Measurements from ENCODE around the gene STIM1.
"Not testable (repeated sequence)": the region's sequence is repeated elsewhere in the genome, so short reads cannot be mapped to it uniquely, and the experiment has no call there.

STIM1 gene

GRCh38 chr11:4093519-4094347 lies 238.3 kb downstream of the STIM1 start:
- H3K4me3 ChIP-seq (ENCODE audit: low read depth, low read length): peak overlapping the region; percentile 84

GRCh38 chr11:4094348-4095291 lies 239.2 kb downstream of the STIM1 start, which contains the start of gene RRM1:
RRM1 (plus strand) TSS chr11:4094799; CDS start chr11:4095013, 214 bp downstream.
- peak within 1 kb of the TSS; percentile 84 for H3K4me3 ChIP-seq (ENCODE audit: low read depth, low read length)

DNA sequence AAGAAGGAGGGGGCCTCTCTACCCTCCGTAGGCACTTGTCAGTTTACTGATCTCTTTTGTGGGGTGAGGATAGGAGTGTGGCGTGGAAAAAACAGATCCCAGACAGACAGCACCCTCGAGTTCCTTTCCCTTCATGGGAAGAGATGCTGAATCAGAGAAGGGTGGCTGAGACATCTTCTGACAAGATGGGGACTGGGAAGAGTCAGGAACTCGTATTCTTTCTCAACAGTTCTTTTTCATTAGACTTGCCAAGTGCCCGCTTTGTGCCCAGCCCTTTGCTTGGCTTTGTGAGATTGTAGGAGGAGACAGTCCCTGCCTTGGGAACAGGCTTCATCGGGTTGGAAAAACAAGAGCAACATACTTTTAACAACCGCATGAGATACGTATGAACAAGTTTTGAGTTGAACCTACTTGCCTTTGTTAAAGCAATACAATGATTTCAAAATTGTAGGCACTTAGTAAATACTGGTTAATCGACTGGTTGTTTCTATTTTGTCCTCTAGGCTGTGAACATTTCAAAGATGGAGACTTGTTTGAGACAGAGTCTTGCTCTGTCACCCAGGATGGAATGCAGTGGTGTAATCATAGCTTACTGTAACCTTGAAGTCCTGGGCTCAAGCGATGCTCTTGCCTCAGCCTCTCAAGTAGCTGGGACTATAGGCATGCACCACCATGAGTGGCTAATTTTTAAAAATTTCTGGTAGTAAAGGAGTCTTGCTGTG lies 240.2 kb downstream of the STIM1 start:
- H3K4me3 ChIP-seq (ENCODE audit: low read depth, low read length): peak overlapping the region; percentile 84

DNA sequence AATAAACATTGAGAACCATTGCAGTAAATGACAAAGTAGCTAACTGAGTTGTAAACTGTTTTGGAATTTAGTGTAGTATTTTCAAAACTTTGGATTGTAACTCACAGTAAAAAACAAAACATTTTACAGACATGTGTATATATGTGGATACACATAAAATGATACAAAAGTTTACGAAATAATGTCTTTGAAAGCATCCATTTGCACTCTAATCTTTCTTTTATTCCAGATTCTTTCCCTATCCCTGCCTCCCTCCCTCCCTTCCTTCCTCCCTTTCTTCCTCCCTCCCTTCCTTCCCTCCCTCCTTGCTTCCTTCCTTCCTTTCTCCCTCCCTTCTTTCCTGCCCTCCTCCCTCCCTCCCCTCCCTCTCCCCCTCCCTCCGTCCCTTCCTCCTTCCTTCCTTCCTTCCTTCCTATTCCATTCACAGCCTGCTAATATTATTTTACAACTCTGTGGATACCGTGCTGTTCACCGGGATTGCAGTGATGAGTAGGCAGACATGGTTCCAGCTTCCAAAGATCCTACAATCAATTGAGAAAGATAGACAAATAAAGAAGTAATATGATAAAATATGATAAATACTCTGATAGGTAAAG lies 242.7 kb downstream of the STIM1 start:
- no peak overlapping the region for H3K4me3 ChIP-seq (ENCODE audit: low read depth, low read length)

- no peak overlapping the region for H3K4me3 ChIP-seq (ENCODE audit: low read depth, low read length)
Measured at GRCh38 chr11:4102711-4103110, 247.2 kb downstream of the STIM1 start.

GRCh38 chr11:4103269-4103668 lies 247.8 kb downstream of the STIM1 start:
- H3K4me3 ChIP-seq (ENCODE audit: low read depth, low read length): no peak overlapping the region

GRCh38 chr11:4105916-4106315 lies 250.5 kb downstream of the STIM1 start:
- H3K4me3 ChIP-seq (ENCODE audit: low read depth, low read length): no peak overlapping the region

DNA sequence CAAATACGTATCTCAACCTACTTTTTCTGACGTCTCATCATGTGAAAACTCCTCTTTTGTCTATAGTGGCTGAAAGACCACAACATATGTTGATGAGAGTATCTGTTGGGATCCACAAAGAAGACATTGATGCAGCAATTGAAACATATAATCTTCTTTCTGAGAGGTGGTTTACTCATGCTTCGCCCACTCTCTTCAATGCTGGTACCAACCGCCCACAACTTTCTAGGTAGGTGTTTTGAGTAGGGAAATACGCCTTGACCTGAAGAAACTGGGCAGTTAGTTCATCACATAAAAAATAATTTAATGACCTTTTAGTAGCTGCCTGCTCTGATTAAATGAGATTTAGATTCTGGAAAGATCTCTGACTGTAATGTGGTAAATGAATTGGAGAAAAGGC lies 256.4 kb downstream of the STIM1 start:
- no peak overlapping the region for H3K4me3 ChIP-seq (ENCODE audit: low read depth, low read length)

DNA sequence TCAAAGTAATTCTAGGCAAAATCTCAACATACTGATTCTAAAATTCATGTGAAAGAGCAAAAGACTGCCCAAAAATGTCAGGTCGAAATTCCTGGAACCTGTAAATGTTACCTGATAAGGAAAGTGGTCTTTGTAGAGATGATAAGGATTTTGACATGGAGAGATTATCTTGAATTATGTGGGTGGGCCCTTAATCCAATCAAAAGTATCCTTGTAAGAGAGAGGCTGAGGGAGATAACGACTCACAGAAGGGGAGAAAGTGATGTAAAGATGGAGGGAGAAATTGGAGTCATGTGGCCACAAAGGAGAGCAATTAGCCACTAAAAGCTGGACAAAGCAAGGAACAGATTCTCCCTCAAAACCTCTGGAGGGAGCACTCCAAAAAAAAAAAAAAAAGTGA lies 259.7 kb downstream of the STIM1 start:
- H3K4me3 ChIP-seq (ENCODE audit: low read depth, low read length): no peak overlapping the region

GRCh38 chr11:4118107-4118506 lies 262.6 kb downstream of the STIM1 start:
- no peak overlapping the region for H3K4me3 ChIP-seq (ENCODE audit: low read depth, low read length)

GRCh38 chr11:4123218-4123617 lies 267.8 kb downstream of the STIM1 start:
- H3K4me3 ChIP-seq (ENCODE audit: low read depth, low read length): no peak overlapping the region

DNA sequence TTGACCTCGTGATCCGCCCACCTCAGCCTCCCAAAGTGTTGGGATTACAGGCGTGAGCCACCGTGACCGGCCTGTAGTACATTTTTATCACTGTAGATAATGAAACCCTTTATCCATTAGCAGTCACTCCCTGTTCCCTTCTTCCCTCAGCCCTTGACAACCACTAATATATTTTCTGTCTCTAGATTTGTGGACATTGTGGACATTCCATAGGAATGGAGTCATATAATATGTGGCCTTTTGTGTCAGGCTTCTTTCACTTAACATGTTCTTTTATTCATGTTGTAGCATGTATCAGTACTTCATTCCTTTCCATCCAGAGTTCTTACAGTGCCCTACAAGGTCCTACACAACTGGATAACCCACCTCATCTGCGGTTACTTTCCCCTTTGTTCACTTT lies 269.7 kb downstream of the STIM1 start:
- no peak overlapping the region for H3K4me3 ChIP-seq (ENCODE audit: low read depth, low read length)

GRCh38 chr11:4127357-4127756 lies 271.9 kb downstream of the STIM1 start:
- no peak overlapping the region for H3K4me3 ChIP-seq (ENCODE audit: low read depth, low read length)

- not testable (repeated sequence) for H3K4me3 ChIP-seq (ENCODE audit: low read depth, low read length)
Measured at GRCh38 chr11:4130219-4130618, 274.8 kb downstream of the STIM1 start.

GRCh38 chr11:4134806-4135205 lies 279.3 kb downstream of the STIM1 start:
- H3K4me3 ChIP-seq (ENCODE audit: low read depth, low read length): no peak overlapping the region

- H3K4me3 ChIP-seq (ENCODE audit: low read depth, low read length): no peak overlapping the region
Measured at GRCh38 chr11:4138497-4138896, 283.0 kb downstream of the STIM1 start.

GRCh38 chr11:4140067-4140636 lies 284.7 kb downstream of the STIM1 start:
- H3K4me3 ChIP-seq (ENCODE audit: low read depth, low read length): no peak overlapping the region
